GM18858 (cell line): ENCODE results near the gene PAGE4.

Experiments
- ATAC-seq: cut with Tn5 transposase; IDR thresholded peaks from one replicate; pipeline ENCODE4 v1.9.1; 2021; ENCODE audit not compliant: unreplicated experiment

Gene PAGE4

DNA sequence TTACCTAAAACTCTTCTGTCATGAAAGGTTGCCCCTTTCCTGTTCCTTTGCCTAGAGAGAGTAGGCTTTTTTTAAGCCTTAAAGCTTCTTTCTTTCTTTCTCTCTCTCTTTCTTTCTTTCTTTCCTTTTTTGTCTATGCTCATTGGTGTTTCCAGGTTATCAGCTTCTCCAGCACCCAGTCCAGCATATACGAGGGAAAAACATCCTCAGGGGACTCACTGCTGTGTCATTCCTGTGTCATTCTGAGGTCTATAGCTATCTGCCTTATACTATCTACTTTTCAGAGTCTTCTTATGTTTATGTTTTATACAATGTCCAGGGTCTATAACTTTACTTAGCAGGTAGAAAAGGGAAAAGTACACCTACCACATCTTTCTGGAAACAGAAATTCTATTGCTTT lies 39.6 kb downstream of the PAGE4 start:
- no peak for ATAC-seq

DNA sequence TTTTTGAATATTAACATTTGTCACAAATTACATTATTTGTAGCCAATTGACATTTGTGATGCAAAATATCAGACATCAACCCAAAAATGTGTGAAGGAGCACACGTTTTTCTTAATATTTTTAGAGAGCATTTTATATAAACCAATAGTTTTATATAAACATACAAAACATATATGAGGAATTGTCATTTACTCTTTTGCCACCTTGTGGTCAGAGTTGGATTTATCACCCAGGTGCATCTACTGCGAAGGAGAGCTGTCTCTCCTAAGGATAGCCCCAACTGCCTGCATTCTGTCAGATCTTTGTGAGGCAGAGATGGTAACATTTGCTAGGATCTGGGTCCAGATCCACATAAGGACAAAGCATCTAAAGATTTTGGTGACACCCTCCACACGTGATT lies 47.6 kb downstream of the PAGE4 start:
- ATAC-seq = no peak

DNA sequence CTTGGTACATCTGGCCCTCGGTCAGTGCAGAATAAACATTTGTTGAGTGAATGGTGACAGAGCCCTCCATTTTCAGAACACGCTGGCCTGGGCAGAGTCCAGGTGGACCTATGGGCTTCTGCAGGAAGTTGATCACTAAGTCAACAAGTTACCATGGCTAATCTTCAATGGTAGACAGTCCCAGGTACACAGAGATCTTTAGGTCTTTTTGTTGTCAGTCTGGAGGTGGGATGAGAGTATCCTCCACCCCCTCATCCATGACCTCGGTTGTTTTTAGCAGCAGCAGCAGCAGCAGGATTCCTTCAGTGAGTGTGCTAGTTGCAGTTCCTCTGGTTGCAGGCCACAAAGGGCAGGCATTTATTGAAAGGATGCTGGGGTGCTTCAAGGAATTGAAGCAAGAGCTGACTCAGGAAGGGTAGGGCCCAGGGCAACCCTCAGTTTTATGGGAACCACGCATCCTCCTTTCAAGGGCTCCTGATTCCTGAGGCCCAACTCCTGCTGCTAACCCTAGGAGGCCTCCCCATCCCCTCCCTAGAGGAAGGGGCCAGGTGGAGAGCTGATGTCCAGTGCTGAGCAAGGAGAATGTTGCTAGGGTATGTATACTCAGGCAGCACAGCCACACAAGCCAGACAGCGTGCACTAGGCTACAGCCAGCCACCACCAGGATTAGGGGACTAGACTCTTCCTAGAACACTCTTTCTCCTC lies 48.4 kb downstream of the PAGE4 start:
- ATAC-seq = no peak

DNA sequence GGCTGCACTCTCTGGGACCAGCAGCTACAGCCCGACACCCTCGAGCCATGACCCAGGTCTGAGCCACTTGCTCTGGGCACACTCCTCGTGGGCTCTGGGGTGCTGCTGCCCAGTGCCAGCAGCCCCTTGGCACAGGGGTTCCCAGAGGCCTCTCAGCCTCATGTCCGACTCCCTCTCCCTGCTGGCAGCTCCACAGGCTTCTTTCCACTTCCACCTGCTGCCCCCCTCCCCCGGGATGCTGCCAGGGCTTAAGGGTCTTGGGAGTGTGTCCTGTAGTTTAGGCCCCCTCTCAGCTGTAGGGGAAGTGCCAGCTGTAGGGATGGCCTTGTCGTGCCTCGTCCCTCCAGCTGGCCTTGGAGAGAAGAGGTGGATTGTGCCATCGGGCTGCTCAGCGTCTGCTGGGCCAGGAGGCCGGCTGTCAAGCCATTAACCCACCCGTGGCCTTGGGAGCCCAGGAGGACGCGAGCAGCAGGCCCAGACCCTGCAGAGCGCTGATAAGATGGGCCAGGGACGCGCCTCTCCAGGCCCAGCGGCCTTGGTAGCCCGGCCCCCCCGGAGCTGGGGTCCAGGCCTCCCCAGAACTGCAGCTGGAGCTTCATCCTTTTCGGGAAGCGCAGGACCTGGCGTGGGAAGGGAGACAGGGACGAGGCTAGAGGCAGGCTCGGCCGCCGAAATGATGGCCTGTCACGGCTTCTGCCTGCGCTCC lies 49.2 kb downstream of the PAGE4 start:
- ATAC-seq = no peak

DNA sequence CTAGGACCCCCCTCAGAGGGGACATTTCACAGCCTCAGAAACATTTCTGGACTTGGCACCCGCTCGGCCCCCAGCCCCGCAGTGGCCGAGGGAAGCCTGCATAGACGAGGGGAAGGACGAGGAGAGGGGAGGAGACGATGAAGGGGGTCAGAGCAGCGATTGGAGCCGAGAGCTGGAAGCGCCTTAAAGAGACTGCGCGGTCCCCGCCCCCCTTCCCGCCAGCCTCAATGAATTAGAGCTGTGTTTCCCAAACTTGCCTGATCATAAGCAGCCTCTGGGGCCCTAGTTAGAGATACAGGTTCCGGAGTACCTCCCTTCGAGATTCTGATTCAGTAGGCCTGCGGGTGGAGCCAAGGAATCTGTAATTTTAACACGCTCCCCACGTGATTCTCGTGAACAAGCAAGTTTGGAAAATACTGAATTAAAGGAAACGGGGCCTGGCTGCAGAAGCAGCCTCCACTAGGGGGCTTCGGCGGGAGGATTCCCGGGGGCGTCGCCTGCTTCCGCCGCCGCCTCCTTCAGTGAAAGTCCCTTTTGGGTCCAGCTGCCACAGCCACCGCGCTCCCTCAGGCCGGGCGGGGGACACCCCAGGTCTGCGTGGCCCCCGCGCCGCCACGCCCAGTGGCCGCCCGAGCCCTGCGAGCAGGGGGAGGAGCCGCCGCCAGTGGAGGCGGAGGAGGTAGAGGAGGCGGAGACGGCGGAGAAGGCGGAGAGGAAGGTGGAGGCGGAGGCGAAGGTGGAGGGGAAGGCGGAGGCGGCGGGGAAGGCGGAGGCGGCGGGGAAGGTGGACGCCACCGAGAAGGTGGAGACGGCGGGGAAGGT lies 49.9 kb downstream of the PAGE4 start, which contains the start of gene USP27X:
USP27X (plus strand) TSS at position 651 of the 822 bp plus-strand sequence. CDS start 824 bp downstream, outside the sequence.
- ATAC-seq = peak; percentile 83

DNA sequence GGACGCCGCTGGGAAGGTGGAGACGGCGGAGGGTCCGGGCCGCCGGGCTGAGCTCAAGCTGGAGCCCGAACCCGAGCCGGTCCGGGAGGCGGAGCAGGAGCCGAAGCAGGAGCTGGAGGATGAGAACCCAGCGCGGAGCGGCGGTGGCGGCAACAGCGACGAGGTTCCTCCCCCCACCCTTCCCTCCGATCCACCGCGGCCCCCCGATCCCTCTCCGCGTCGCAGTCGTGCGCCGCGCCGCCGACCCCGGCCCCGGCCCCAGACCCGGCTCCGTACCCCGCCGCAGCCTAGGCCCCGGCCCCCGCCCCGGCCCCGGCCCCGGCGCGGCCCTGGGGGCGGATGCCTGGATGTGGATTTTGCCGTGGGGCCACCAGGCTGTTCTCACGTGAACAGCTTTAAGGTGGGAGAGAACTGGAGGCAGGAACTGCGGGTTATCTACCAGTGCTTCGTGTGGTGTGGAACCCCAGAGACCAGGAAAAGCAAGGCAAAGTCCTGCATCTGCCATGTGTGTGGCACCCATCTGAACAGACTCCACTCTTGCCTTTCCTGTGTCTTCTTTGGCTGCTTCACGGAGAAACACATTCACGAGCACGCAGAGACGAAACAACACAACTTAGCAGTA lies 50.7 kb downstream of the PAGE4 start:
- ATAC-seq = no peak

DNA sequence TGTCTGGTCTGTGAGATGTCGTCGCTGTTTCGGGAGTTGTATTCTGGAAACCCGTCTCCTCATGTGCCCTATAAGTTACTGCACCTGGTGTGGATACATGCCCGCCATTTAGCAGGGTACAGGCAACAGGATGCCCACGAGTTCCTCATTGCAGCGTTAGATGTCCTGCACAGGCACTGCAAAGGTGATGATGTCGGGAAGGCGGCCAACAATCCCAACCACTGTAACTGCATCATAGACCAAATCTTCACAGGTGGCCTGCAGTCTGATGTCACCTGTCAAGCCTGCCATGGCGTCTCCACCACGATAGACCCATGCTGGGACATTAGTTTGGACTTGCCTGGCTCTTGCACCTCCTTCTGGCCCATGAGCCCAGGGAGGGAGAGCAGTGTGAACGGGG lies 51.6 kb downstream of the PAGE4 start:
- no peak for ATAC-seq
